PC-9 (cell line): Measurements from ENCODE around the gene SETD3. TPM values are rescaled to one million over a fixed set of nuclear protein-coding genes. Genes with fewer than 3 reads are reported as not detected.
"Not testable (repeated sequence)": the region's sequence is repeated elsewhere in the genome, so short reads cannot be mapped to it uniquely, and the experiment has no call there.

Experiments used
- BruUV-seq: library from RNA; stranded (reverse); fragments of 400-500 nt; replicated peaks from 2 replicates; lab custom pipeline; 2021; lab: Mats Ljungman, UMichigan
- CTCF ChIA-PET: fragments of 300-600 bp; sonication (Branson Sonifier 250); formaldehyde crosslinking; loops from one replicate; lab custom pipeline; 2022; ENCODE audit warnings: antibody characterized with exemption; lab: Charles Lee
- POLR2A ChIA-PET: fragments of 300-600 bp; sonication (Branson Sonifier 250); formaldehyde crosslinking; loops from one replicate; lab custom pipeline; 2022; ENCODE audit warnings: antibody characterized with exemption; ENCODE audit not compliant: unreplicated experiment; lab: Charles Lee
- DNase-seq, 2 experiments: peaks; one replicate each; pipeline versions ENCODE4 v3.0.0 to v3.0.0-alpha.2; 2015 to 2022; ENCODE audit warnings: mixed read lengths in 1 of 2
- H2AFZ ChIP-seq: fragments of 200-600 bp; sonication (generic); 2 replicates; pipeline ENCODE4 v1.8.1; 2017; ENCODE audit warnings: antibody characterized with exemption
- H3F3A ChIP-seq: fragments of 200-600 bp; sonication (generic); 2 replicates; pipeline ENCODE4 v1.8.1; 2017; ENCODE audit warnings: antibody characterized with exemption, mild to moderate bottlenecking, low read depth; ENCODE audit not compliant: insufficient read depth
- H3K27ac ChIP-seq: fragments of 200-600 bp; sonication (generic); 2 replicates; pipeline ENCODE4 v1.6.1; 2016; ENCODE audit warnings: mixed run types
- H3K27me3 ChIP-seq: fragments of 200-600 bp; sonication (generic); 2 replicates; pipeline ENCODE4 v1.6.1; 2016; ENCODE audit warnings: low read depth, mixed run types; ENCODE audit not compliant: insufficient read depth
- H3K36me3 ChIP-seq: fragments of 200-600 bp; sonication (generic); 2 replicates; pipeline ENCODE4 v1.6.1; 2016; ENCODE audit warnings: low read depth, mixed run types
- H3K4me1 ChIP-seq: fragments of 200-600 bp; sonication (generic); replicated peaks from 2 replicates; pipeline ENCODE4 v1.6.1; 2016; ENCODE audit warnings: mixed run types; ENCODE audit not compliant: insufficient read depth
- H3K4me2 ChIP-seq: fragments of 200-600 bp; sonication (generic); 2 replicates; pipeline ENCODE4 v1.6.1; 2017; ENCODE audit warnings: mixed run types
- H3K4me3 ChIP-seq: fragments of 200-600 bp; sonication (generic); 2 replicates; pipeline ENCODE4 v1.6.1; 2016; ENCODE audit warnings: mixed run types
- H3K79me2 ChIP-seq: fragments of 200-600 bp; sonication (generic); 2 replicates; pipeline ENCODE4 v1.6.1; 2017; ENCODE audit warnings: low read depth, mixed run types
- H3K9me2 ChIP-seq: fragments of 200-600 bp; sonication (generic); 2 replicates; pipeline ENCODE4 v1.8.1; 2017; ENCODE audit warnings: mild to moderate bottlenecking; ENCODE audit not compliant: insufficient read depth
- H3K9me3 ChIP-seq: fragments of 200-600 bp; sonication (generic); 2 replicates; pipeline ENCODE4 v1.8.1; 2016; ENCODE audit warnings: low read depth; ENCODE audit not compliant: insufficient read depth
- H4K20me1 ChIP-seq: fragments of 200-600 bp; sonication (generic); 2 replicates; pipeline ENCODE4 v1.8.1; 2017; ENCODE audit not compliant: insufficient read depth
- CTCF ChIP-seq: fragments of 200-600 bp; sonication (generic); conservative IDR thresholded peaks from 2 replicates; pipeline ENCODE4 v1.6.1; 2017; ENCODE audit warnings: mixed run types, antibody characterized with exemption, mild to moderate bottlenecking, moderate library complexity
- EZH2 ChIP-seq: fragments of 200-600 bp; sonication (generic); IDR thresholded peaks from 2 replicates; pipeline ENCODE4 v1.8.0; 2017; ENCODE audit warnings: antibody characterized with exemption, low read depth
- intact Hi-C: fragments of 100-400 bp; cut with micrococcal nuclease; formaldehyde crosslinking; loops from one replicate; pipeline ENCODE4 v1.10.0; 2022; ENCODE audit not compliant: unreplicated experiment
- total RNA-seq: library from RNA; stranded (reverse); gene quantifications from 2 replicates; pipeline ENCODE4 v1.2.3, GENCODE V29; 2021

The SETD3 gene
- total RNA-seq, 1 experiment from 2014 or later: 13.4 TPM

- Histone ChIP-seq H3F3A (no peaks in the 10 kb centered on the region), H3K4me2 (no peak overlapping the region), H4K20me1 (no peaks in the 10 kb centered on the region), H3K36me3 (no peaks in the 10 kb centered on the region), H3K9me2 (no peaks in the 10 kb centered on the region), H3K27me3 (peaks cover 23% of the 10 kb centered on the region), H3K4me1 (no peaks in the 10 kb centered on the region), H3K27ac (no peak overlapping the region), H3K4me3 (no peak overlapping the region), H3K79me2 (no peaks in the 10 kb centered on the region), H2AFZ (no peak overlapping the region), H3K9me3 (no peaks in the 10 kb centered on the region)
- CTCF ChIA-PET: no interaction called here
- POLR2A ChIA-PET: no interaction called here
- intact Hi-C loops: no loop called here
- no peak for DNase-seq
- no TSS peak for BruUV-seq
- no peak for TF ChIP-seq CTCF
- TF ChIP-seq EZH2: no peak
Observed at GRCh38 chr14:99348816-99349614, 131.6 kb downstream of the SETD3 start.

DNA sequence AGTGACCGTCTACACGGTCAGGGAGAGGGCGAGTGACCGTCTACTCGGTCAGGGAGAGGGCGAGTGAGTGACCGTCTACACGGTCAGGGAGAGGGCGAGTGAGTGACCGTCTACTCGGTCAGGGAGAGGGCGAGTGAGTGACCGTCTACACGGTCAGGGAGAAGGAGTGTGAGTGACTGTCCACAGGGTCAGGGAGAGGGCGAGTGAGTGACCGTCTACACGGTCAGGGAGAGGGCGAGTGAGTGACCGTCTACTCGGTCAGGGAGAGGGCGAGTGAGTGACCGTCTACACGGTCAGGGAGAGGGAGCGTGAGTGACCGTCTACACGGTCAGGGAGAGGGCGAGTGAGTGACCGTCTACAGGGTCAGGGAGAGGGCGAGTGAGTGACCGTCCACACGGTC, 132.4 kb downstream of the SETD3 start:
- intact Hi-C loops, H3K27ac ChIP-seq, H3K4me3 ChIP-seq, H3F3A ChIP-seq, DNase-seq, H3K9me2 ChIP-seq, H3K4me2 ChIP-seq, POLR2A ChIA-PET, H3K4me1 ChIP-seq, BruUV-seq, H3K79me2 ChIP-seq, CTCF ChIA-PET, H3K9me3 ChIP-seq, H2AFZ ChIP-seq, H3K36me3 ChIP-seq, H4K20me1 ChIP-seq: not testable (repeated sequence)
- H3K27me3 ChIP-seq: peaks cover 27% of the 10 kb centered on the region

Other genes with a start within 250 kb of the SETD3 start
- not detected in 2 replicates for gene BCL11B, start 208.7 kb downstream of the SETD3 start, total RNA-seq
- 9.7 and 19.0 TPM in 2 replicates for gene CCNK, start 550 bp upstream of the SETD3 start, total RNA-seq
- 21.2 and 24.8 TPM in 2 replicates for gene CCDC85C, start 123.3 kb upstream of the SETD3 start, total RNA-seq
- gene HHIPL1, start 164.3 kb upstream of the SETD3 start, total RNA-seq: 0.28 and 0.48 TPM in 2 replicates
- gene CYP46A1, start 203.4 kb upstream of the SETD3 start, total RNA-seq: not detected in 2 replicates